ENCODE measurements around the gene YBEY.

GRCh38 chr21:46273341-46273740 is 12.8 kb upstream of the YBEY start:
- TF ChIP-seq EZH2phosphoT487 (IDR thresholded peaks at IDR 0.05; ENCODE audit: insufficient read depth, low read depth) = no peak
- TF ChIP-seq EZH2 (IDR thresholded peaks at IDR 0.05; ENCODE audit: insufficient read depth, poor library complexity, severe bottlenecking) = no peak

Measured in GM23248 (cell line).